Endothelial cell of umbilical vein (primary cell): Measurements from ENCODE around the gene LRRC28. TPM values are rescaled to one million over a fixed set of nuclear protein-coding genes. Genes with fewer than 3 reads are reported as not detected.
A peak's percentile ranks its signal among the peaks of the same experiment; 100 is the strongest.

Experiments used
- BruUV-seq: library from RNA; stranded (reverse); fragments of 400-500 nt; replicated peaks from 2 replicates; lab custom pipeline; 2021; lab: Mats Ljungman, UMichigan
- CTCF ChIA-PET: fragments of 300-600, 350-600 bp; sonication (Branson Sonifier 250); formaldehyde crosslinking; loops from one replicate; lab custom pipeline; 2021; ENCODE audit warnings: antibody characterized with exemption, inconsistent platforms; lab: Charles Lee
- POLR2A ChIA-PET: fragments of 300-600, 350-600 bp; sonication (Branson Sonifier 250); formaldehyde crosslinking; loops from one replicate; lab custom pipeline; 2021; ENCODE audit warnings: antibody characterized with exemption, inconsistent platforms; lab: Charles Lee
- DNase-seq: peaks from one replicate; pipeline ENCODE4 v3.0.0-alpha.2; 2011; ENCODE audit warnings: low read depth, low spot score
- FAIRE-seq: peaks from 2 replicates; lab custom pipeline; 2011; peaks lifted over from hg19 to GRCh38; lab: Jason Lieb, UNC
- H2AFZ ChIP-seq: 2 replicates; pipeline ENCODE4 v1.6.0; 2012; ENCODE audit warnings: low read depth, low read length, control low read depth, inconsistent platforms
- H3K27ac ChIP-seq: 2 replicates; pipeline ENCODE4 v1.5.1; 2011; ENCODE audit warnings: low read depth, mild to moderate bottlenecking, control low read depth, low read length, moderate library complexity; ENCODE audit not compliant: insufficient read depth
- H3K27me3 ChIP-seq, 2 experiments: 2 replicates each; pipeline versions ENCODE4 v1.6.0 to v1.6.1; 2011; ENCODE audit warnings: low read length in 2 of 2, mixed read lengths in 1 of 2; ENCODE audit not compliant: control insufficient read depth in 2 of 2, insufficient read depth in 2 of 2
- H3K36me3 ChIP-seq, 2 experiments: 2 replicates in 1 of 2; 3 replicates in 1 of 2; pipeline ENCODE4 v1.5.1; 2011; ENCODE audit warnings: low read length in 2 of 2, mild to moderate bottlenecking in 1 of 2, moderate library complexity in 1 of 2; ENCODE audit not compliant: control insufficient read depth in 2 of 2, insufficient read depth in 2 of 2; ENCODE audit errors: extremely low read depth in 1 of 2
- H3K4me1 ChIP-seq: 3 replicates; pipeline ENCODE4 v1.5.1; 2011; ENCODE audit warnings: mild to moderate bottlenecking, low read length; ENCODE audit not compliant: control insufficient read depth, insufficient read depth; ENCODE audit errors: extremely low read depth
- H3K4me2 ChIP-seq: 2 replicates; pipeline ENCODE4 v1.6.1; 2011; ENCODE audit warnings: low read length, control low read depth, mixed read lengths; ENCODE audit not compliant: insufficient read depth
- H3K4me3 ChIP-seq, 3 experiments: fragments of 200-600 bp in 1 of 3; sonication (generic), shearing (Covaris generic) in 1 of 3; replicated peaks in 1 of 3; 2 replicates each; pipeline ENCODE4 v1.5.1; 2011 to 2016; ENCODE audit warnings: control low read depth in 3 of 3, low read length in 3 of 3, mild to moderate bottlenecking in 2 of 3, inconsistent platforms in 1 of 3, low read depth in 1 of 3, moderate library complexity in 1 of 3; ENCODE audit not compliant: insufficient read depth in 1 of 3
- H3K79me2 ChIP-seq: 2 replicates; pipeline ENCODE4 v1.6.0; 2012; ENCODE audit warnings: low read length, inconsistent platforms; ENCODE audit not compliant: control insufficient read depth, insufficient read depth
- H3K9ac ChIP-seq: replicated peaks from 2 replicates; pipeline ENCODE3; 2011; ENCODE audit warnings: low read length, control low read depth; ENCODE audit not compliant: insufficient read depth; ENCODE audit errors: extremely low read depth
- H3K9me1 ChIP-seq: replicated peaks from 3 replicates; pipeline ENCODE4 v1.6.0; 2011; ENCODE audit warnings: mild to moderate bottlenecking, low read length; ENCODE audit not compliant: control insufficient read depth, insufficient read depth; ENCODE audit errors: extremely low read depth
- H3K9me3 ChIP-seq: replicated peaks from 2 replicates; pipeline ENCODE4 v1.5.1; 2012; ENCODE audit warnings: low read length, inconsistent platforms; ENCODE audit not compliant: control insufficient read depth, insufficient read depth
- H4K20me1 ChIP-seq: replicated peaks from 2 replicates; pipeline ENCODE3; 2011; ENCODE audit warnings: mild to moderate bottlenecking, low read length; ENCODE audit not compliant: control insufficient read depth, insufficient read depth; ENCODE audit errors: extremely low read depth
- CTCF ChIP-seq, 2 donors: IDR thresholded peaks; 1 replicate in 1 of 2; 2 replicates in 1 of 2; pipeline ENCODE4 v1.5.1; 2011; ENCODE audit warnings: low read length in 2 of 2, mild to moderate bottlenecking in 2 of 2, moderate library complexity in 2 of 2, control low read depth in 1 of 2, inconsistent platforms in 1 of 2, low read depth in 1 of 2; ENCODE audit not compliant: insufficient read depth in 1 of 2; ENCODE audit errors: extremely low read depth in 1 of 2
- EZH2 ChIP-seq: IDR thresholded peaks from 2 replicates; pipeline ENCODE4 v1.6.1; 2012; ENCODE audit warnings: borderline replicate concordance, low read depth, mild to moderate bottlenecking, moderate library complexity, low read length, inconsistent platforms; ENCODE audit not compliant: severe bottlenecking
- FOS ChIP-seq: IDR thresholded peaks from 2 replicates; pipeline ENCODE4 v1.6.1; 2011; ENCODE audit warnings: mild to moderate bottlenecking, low read length, moderate library complexity, borderline replicate concordance; ENCODE audit not compliant: insufficient read depth
- GATA2 ChIP-seq: IDR thresholded peaks from 2 replicates; pipeline ENCODE4 v1.7.0; 2011; ENCODE audit warnings: low read depth, mild to moderate bottlenecking, moderate library complexity, mixed read lengths, low read length; ENCODE audit not compliant: insufficient read length, insufficient read depth
- JUN ChIP-seq: IDR thresholded peaks from 2 replicates; pipeline ENCODE4 v1.6.1; 2011; ENCODE audit warnings: borderline replicate concordance, low read depth; ENCODE audit not compliant: insufficient read length, insufficient read depth
- MAX ChIP-seq: IDR thresholded peaks from 2 replicates; pipeline ENCODE4 v1.6.1; 2011; ENCODE audit not compliant: insufficient read depth, insufficient read length
- MYC ChIP-seq: IDR thresholded peaks from one replicate; pipeline ENCODE4 v1.6.1; 2011; ENCODE audit warnings: mild to moderate bottlenecking, low read depth, low read length
- POLR2A ChIP-seq: IDR thresholded peaks from 2 replicates; pipeline ENCODE4 v1.6.1; 2012; ENCODE audit warnings: low read depth, mild to moderate bottlenecking, control low read depth, low read length
- POLR2AphosphoS5 ChIP-seq: IDR thresholded peaks from 2 replicates; pipeline ENCODE4 v1.6.1; 2012; ENCODE audit warnings: low read depth, mild to moderate bottlenecking, control low read depth, low read length, moderate library complexity; ENCODE audit not compliant: insufficient read depth
- dilution Hi-C: fragments of 300-500 bp; cut with MboI; formaldehyde crosslinking; loops from one replicate; pipeline ENCODE4 v1.15.0; 2019; ENCODE audit warnings: low sequenced_read_pairs; ENCODE audit not compliant: extremely low pct_ligation_motif_present
- intact Hi-C: fragments of 100-400 bp; cut with micrococcal nuclease; formaldehyde crosslinking; loops from one replicate; pipeline ENCODE4 v1.10.0; 2022
- polyA plus RNA-seq, 4 experiments: library from polyadenylated mRNA; depleted of rRNA in 3 of 4; stranded (reverse) in 3 of 4; unstranded in 1 of 4; fragments of >200 nt; gene quantifications; 2 replicates each; pipeline versions ENCODE4 v1.2.1 to v1.2.3, GENCODE V29; 2011 to 2012; ENCODE audit warnings: missing spikeins in 1 of 4
- total RNA-seq: library from RNA; stranded (reverse); gene quantifications from 2 replicates; pipeline ENCODE4 v1.2.3, GENCODE V29; 2021

Gene LRRC28
- total and polyA plus RNA-seq, 2 donors (not counting 3 experiments of a cell fraction or from before 2014, with no cell fraction given): 19.6 to 26.7 TPM

GRCh38 chr15:99224372-99225214 is 26.7 kb upstream of the LRRC28 start:
- dilution Hi-C loops: no loop called here

More at GRCh38 chr15:99224372-99225214, 26.7 kb upstream of the LRRC28 start:
- ChIA-PET POLR2A (no interaction called here), CTCF (interaction anchor here (0.6 to 1.2 kb wide), 4 partner anchors 10 to 124 kb away, joined by 3 to 4 read pairs (median 3); no protein-coding TSS in a partner anchor)
- H3K9ac ChIP-seq: no peak overlapping the region
- no peak overlapping the region for H3K4me3 ChIP-seq
- H3K27me3 ChIP-seq: no peaks in the 10 kb centered on the region
- no peak overlapping the region for H2AFZ ChIP-seq
- H3K79me2 ChIP-seq: no peaks in the 10 kb centered on the region
- DNase-seq (no peak), FAIRE-seq (peak; percentile 55)
- H3K9me3 ChIP-seq: no peaks in the 10 kb centered on the region
- H3K36me3 ChIP-seq: peaks cover 0 to 11% of the 10 kb centered on the region in 2 experiments
- BruUV-seq: no TSS peak
- TF ChIP-seq GATA2 (no peak), EZH2 (no peak), CTCF (IDR thresholded peaks at IDR 0.05; ENCODE audit: extremely low read depth in 1 of 2, insufficient read depth in 1 of 2, low read depth in 1 of 2, low read length in 2 of 2) (no peak), JUN (no peak), MYC (no peak), MAX (no peak), POLR2A (no peak), POLR2AphosphoS5 (no peak), FOS (no peak)
- intact Hi-C loops: no loop called here
- no peaks in the 10 kb centered on the region for H3K9me1 ChIP-seq
- no peak overlapping the region for H3K4me2 ChIP-seq
- no peak overlapping the region for H3K27ac ChIP-seq
- no peaks in the 10 kb centered on the region for H3K4me1 ChIP-seq
- H4K20me1 ChIP-seq: no peaks in the 10 kb centered on the region
